Stimulated activated CD8-positive, alpha-beta memory T cell treated with anti-CD3 and anti-CD28 coated beads, Interleukin-15, amount 100 ng/mL, for 48 hours (primary cell): Measurements from ENCODE around the gene NGB.
"Not testable (repeated sequence)": the region's sequence is repeated elsewhere in the genome, so short reads cannot be mapped to it uniquely, and the experiment has no call there.

Experiments
- DNase-seq, 2 donors: peaks; one replicate each; pipeline ENCODE4 v3.0.0-alpha.2; 2020; ENCODE audit warnings: low read depth in 2 of 2

NGB gene

DNA sequence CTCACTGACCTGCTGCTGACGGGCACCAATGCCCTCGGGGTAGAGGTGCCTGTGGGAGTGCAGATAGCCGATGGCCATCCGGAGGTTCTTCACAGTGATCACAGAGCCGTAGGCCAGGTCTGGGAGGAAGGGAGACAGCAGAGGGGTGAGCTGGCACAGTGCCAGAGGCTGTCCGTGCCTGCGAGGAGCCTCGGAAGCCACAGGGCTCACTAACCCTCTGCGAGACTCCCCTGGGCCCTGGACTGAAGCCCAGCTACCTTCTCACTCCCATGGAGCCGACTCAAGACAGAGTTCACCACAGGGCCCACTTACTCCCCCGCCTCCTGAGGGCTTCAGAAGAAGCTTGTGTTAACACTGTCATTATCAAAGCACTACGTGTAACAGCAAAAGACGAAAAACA, 25.1 kb upstream of the NGB start:
- DNase-seq: no peak

DNA sequence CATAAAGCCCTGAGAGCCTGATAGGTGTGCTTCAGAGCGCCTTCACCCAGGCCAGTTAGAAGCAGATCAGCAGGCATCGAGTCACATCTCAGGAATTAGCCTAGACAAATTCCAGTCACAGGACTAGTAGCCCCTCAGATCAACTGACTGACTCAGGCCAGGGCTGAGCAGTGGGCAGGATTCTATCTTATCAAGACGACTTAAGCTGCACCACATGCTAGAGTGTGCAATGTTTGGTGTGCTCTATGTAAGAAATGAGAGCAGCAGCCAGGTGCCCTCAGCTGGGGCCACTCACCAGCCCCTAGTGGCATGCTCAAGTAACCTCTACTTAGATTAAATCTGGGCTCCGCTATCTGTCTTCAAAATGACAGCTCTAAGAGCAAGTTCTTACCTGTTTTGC, 19.7 kb upstream of the NGB start:
- no peak for DNase-seq

DNA sequence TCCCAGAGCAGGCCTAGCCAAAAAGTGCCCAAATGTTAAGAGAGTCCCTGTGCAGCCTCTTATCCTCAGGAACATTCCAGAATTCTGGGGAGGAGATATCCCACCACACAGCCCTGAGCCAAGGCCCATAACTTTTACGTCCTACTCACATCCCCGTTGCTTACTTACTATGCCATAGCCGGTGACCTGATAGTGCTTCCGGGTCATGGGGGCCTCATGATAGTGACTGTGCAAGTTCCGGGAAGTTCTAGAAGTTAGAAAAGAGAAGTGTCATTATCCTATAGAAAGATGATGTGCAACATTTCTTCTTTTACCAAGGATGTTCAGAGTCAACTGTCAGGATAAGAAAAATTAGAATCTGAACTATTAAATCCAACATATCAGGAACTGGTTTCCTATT, 15.6 kb upstream of the NGB start:
- DNase-seq: no peak

DNA sequence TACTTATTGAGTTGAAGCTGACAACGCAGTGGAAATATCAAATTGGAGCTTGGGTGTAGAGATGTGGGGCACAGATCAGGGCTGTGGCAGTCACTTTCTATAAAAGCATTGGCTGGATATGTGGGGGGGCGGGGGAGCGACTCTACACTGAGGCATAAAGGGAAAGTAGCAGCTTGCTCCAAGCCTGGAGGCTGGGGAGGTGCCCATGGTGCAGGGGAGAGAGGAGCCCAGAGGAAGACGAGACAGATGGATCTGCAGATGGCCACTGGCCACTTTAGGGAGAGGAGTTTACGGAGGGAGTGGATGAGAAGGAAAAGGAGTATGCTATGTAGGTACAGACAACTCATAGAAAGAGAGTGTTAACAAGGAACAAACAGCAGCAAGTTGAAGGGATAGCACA, 13.5 kb upstream of the NGB start:
- DNase-seq: no peak

DNA sequence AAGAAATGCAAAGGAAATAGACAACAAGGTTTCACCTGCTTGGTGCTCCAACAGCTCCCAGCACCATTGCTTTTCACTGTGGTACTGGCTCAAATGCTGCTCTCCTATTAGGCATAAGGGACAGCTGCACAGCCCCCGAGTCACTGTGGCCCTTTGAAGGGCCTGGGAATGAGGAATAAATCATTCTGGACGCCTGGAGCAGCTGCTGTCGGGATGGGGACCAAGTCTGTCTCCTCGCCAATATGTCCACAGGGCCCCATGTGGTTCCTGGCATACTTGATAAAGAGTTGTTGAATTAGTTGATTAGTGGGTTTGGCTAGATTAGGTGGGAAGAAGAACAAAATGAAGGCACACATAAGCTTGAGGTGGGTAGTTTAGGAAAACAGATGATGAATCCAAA, 13.1 kb upstream of the NGB start:
- DNase-seq: no peak

DNA sequence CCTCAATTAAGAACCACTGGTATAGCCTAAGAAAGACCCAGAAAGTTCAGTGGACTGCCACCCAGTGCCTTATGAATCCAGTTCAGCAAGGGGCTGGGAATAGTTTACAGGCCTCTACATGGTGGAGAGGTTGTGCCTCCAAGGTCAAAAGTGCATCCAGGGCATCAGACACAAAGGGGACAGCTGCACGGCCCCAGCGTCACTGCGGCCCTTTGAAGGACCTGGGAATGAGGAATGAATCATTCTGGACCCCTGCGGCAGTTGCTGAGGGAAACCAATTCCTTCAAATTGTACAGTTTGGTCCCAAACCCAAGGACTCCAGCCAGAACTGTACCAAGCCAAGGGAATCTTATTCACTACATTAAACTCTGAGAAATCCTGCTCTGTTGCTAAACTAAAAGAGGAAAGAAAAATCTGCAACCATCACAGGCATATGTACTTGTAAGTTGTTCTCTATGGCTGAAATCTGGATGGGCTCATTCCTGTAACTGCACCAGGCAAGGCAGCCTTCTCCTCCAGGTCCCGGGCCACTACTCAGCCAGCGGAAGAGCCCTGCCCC, 10.9 kb upstream of the NGB start:
- no peak for DNase-seq

DNA sequence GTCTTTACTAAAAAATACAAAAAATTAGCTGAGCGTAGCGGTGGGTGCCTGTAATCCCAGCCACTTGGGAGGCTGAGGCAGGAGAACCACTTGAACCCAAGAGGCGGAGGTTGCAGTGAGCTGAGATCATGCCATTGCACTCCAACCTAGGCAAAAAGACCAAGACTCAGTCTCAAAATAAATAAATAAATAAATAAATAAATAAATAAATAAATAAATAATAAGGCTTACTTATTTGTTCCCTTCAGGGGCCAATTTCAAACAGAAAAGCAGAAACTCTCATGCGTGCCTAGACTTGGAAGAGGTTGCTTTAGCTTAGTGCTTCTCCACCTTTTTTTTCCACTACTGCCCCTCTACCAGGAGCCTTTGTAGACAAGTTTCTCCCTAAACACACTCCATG, 9.9 kb upstream of the NGB start:
- DNase-seq: not testable (repeated sequence)

DNA sequence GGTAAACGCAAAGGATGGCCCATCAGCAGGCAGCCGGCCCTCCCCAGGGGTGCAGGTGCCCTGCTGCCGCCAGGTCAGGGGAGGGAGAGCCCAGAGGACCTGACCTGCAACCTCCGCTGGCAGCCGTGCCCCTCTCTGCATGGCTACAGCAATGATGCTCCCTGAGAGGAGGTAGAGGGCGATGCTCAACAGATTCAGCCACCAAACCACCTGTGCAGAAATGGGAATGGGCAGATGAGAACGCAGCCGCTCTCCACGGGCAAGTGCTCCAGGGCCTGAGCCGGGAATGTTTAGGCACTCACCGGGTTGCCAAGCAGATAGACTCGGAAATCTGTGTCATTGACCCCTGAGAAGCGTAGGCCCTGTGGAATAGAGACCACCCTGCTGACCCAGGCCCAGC, 8.7 kb upstream of the NGB start:
- DNase-seq: no peak

DNA sequence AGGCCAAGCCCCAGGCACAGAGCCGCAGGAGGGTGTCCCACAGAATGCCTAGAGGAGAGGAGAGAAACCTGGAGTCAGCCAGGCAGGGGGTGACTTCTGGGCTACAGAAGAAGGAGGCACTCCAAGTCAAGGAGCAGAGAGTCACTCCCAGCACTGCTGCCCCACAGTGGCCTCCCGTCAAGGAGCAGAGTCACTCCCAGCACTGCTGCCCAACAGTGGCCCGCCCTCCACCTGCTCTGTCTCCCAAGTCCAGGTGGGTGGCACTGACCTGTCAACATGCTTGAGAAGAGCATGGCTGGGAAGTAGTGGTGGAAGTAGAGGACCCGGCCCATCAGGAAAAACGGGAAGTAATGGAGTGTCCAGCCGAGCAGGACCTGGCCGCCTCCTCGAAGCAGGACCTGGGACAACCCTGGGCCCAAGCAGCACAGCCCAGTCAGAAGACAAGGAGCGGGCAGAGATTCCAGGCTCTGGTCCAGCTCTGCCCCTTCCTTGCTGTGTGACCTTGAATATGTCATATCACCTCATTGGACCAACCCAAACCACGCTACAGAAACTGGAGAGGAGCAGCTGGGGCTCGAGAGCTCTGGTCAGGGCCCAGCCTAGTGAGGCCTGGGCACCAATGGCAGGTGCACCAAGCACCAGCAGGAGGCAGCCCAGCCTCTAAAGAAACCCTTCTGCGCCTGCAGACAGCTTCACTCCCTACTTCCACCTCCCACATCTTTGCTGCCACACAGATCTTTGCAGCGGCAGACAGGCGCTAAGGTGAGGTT, 7.6 kb upstream of the NGB start:
- no peak for DNase-seq

DNA sequence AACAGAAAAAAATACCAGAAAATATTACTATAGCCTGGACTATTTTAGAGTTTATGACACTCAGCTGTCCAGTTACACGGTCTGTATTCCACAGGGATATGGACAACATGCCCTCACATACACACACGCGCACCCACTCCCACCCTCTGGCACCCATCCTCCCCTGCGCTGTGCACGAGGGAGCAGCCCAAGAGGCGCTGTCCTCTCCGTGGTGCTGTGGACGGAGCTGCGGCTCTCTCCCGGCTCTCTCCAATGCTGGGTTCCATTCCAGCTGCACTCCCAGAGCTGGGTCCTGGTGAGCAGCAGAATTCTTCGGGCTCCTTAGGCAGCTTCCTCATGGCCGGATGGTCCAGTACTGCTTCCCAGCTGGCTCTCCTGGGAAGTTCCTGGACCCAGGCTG, 6.0 kb upstream of the NGB start:
- no peak for DNase-seq

DNA sequence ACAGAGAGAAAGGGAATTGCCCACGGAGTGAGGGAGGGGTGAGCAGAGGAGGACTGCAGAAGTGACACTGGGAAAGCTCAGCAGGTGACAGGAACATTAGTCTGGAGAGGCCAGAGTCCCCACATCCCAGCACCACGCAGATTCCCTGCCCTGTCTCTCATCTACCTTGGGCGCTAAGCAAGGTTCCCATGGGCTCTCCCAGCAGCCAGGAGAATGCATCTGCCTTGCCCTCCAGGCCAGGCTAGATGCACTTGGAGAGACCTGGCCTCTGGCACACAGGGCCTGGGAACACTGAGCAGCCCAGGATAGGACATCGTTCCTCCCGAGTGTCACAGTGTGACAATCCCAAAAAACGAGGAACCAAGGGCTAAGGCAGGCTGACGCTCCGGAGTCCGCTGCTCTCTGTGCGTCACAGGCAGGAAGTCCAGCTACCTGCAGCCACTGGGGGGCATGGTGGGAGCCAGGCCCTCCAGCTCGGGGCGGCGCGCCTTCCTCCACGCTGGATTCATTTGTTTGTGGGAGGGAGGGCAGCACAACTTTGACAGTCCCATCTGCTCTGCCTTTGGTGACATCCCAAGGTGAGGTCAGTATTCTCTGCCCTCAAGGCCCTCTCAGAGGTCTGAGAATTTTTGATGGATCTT, 5.4 kb upstream of the NGB start:
- DNase-seq: no peak

DNA sequence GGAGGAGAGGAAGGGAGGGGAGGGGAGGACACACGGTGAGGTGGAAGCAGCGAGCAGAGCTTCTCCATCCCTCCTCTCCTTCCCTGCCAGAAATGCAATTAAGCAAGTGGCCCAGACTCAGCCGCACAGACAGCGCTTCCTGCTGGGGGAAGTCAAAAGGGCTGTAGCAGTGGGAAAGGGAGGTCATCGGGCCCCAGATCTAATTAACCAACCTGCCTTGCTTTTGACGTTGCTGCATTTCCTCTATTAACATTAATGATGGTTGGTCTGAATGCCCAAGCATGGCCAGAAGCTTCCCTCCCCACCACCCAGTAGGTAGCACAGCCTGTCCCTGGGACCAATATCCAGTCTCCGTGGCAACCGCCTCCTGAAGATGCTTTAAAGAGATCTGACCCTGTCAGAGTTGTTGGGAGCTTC, 4.6 kb upstream of the NGB start:
- no peak for DNase-seq

DNA sequence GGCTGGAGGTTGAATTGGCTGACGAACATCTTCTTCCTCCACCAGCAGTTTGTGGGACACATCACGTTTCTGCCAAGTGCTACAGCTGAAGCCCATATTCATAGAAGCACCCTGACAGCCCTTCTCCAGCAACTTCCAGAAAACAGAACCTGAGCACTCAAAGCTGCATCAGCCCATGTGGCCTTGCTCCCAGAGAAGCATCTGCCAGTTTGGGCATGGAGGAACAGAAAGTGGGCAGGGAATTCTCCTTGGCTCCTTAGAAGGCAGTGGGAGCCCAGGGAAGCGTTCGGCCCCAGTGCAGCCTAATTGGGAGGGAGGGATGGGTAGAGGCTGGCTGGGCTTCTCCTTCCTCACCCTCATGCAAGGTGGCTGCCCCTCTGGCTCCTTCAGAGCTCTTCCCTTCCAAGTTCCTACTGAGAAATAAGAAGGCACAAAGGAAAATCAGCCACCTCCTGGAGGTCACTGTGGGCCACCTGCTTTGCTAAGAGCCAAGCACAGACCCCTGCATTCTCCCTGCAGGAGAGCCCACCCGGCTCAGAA, 4.1 kb upstream of the NGB start:
- no peak for DNase-seq

DNA sequence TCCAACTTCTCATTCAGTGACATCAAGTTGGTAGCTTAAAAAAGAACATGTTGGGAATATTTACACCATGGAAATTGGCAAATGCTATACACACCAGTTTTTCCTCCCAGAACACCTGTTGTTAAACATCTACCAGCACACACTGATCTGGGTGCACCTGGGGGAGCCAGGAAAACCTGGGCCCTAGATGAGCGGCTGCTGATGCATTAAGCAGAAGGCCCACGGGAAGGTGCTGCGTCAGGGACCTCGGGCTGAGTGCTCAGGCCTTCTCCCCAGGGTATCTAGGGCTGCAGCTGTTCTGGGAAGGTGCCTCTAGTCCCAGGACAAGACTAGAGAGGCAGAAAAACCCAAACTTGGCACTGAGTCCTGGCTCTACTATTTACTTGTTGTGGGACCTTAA, 2.8 kb upstream of the NGB start:
- no peak for DNase-seq

DNA sequence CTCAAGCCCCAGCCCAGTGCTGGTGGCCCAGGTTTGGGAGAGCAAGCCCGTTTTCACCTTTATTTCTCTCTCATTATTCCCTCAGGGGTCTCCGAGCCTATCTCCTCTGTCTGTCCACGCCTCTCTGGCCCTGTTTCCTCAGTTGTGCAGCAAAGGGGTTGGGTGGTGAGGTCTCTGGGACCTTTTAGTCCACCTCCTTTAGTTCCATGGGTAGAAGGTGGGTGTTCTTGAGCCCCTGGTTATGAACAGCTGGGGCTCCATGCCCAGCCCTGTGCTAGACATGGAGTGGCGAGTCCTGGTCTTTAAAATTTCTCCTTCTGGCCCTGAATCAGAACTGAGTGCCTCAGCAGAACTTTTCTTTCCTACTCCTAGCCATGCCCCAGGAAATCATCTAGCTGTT, 1.3 kb upstream of the NGB start:
- no peak for DNase-seq

DNA sequence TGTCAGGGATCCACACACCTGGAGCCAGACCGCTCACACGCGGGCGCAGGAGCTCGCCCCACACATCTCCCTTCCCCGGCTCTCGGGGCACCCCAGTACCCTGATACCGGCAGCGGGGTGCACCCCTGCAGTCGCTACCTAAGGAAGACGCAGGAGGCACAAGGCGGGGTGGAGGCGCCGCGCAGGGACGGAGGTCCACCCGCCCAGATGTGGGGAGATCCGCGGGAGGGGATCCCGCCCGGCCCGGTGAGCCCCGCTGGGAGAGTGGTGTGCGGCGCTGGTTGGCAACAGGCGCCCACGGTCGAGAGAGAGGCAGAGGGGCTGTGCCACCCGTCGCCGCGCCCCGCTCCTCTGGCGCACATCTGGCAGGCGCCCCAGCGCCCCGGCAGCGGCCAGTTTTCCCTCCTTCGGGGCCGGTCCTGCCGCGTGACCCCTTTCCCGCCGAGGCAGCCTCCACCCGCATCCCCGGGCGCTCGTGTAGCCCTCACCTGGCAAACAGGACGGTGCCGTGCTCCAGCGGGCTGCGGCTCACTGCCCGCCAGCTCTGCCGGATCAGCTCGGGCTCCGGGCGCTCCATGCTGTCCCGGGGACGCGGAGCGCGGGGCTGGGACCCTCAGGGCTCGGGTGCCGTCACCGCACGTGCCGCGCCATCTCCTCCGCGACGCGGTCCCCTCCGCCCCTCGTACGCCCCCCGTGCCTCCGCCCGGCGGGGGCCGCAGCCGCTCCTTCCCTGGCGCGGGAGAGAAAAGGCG, 469 bp downstream of the NGB start:
- no peak for DNase-seq

DNA sequence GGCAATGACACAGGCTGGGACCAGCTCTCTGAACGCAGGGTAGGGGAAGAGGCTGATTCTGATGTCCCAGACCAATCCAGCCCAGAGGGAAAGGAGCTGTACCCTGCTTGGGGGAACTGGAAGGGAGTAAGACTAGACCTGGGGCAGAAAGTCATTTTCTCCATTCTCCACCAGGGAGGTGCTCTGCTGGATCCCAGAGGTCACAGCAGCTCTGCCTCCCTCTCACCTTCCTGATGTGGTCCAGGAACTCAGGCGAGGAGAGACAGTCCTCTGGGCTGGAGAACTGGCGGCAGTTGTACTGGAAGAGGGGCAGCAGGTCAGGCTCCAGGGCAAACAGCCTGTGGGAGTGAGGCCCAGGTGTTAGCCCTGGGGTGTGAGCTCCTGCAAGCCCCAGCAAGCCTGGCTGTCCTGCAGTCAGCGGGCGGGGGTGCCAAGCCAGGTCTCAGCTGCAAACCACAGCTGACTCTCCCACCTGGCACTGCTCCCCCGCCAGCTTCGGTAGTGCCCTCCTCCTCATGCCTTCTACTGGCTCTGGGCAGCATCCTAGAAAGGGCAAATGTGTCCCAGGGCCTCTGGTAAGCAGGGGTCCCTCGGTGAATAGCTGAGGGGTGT, 1.9 kb downstream of the NGB start:
- no peak for DNase-seq

DNA sequence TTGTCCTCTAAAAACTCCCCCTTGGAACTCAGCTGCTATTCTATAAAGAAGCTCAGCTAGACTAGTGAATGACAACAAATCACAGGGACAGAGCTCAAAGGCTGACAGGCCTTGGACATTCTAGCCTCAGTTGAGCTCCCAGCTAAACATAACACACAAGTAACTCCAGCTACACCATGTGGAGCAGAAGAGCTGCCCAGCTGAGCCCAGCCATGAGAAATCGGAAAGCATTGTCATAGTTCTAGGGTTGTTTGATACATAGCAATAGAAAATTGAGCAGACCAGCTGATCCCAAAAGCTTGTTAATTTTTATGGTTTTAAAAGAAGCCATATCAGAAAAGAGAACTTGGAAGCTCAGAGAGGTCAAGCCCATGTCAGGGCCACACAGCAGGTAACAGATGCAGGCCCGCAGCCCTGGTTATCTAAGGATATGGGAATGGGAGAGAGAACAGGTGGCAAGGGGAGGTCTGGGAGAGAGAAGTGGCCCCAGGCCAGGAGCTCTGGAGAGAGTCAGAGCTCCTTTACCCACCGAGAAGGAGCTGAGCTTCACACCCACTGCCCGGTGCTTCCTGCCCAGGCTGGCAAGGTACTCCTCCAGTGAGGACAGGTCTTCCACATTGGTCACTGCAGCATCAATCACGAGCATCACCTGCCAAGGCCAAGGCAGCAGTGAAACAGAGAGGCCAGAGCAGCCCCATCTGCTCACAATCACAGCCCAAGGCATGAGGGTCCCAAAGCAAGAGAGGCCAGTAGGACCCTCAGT, 2.9 kb downstream of the NGB start:
- no peak for DNase-seq

DNA sequence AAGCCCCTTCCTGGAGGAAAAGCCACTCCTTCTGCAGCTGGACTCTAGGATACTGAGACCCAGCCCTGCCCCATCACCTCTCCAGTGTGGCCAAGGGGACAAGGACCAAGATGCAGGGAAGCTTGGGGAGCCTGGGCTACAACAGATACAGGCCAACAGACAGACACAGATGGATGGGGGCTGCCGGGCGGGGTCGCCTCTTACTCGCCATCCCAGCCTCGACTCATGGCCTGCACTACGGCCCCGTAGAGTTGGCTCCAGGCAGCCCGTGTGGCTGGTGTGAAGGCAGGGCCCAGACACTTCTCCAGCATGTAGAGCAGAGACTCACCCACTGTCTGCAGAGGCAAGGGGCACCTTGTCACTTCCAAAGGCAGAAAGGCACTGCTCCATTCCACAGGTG, 4.7 kb downstream of the NGB start:
- DNase-seq: no peak

DNA sequence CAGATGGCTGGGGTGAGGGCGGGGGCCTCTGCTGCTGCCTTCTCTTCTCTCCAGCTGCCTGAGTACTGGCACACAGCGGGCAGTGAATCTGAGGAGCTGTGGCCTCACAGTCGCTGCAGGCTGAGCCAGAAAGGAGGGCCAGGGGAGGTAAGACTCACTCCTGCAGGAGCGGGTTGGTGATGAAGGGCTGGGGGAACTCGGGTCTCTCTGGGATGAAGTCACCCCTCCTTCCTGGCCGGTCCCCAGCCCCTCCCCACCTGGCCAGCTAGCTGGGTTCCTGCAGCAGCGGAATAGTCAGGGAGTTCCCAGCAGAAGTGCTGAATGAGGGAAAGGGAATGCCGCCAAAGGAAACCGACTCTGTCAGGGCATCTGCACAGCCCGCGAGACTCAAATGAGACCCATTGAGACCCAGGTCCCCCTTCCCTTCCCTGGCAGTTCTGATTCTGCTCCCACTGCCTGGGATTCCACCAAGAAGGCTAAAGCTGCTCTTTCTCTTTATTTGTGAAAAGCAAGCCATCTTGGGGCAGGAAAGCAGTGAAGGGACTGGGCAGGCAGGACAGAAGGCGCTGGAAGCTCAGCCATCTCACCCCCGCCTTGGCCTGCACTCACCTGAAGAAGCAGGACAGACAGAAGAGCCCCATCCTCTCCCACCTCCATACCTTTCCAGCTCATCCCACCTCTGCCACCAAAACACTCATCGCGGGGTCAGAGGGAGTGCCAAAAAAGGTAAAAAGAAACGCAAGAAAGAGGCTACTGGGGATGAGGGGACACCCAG, 5.3 kb downstream of the NGB start:
- DNase-seq: no peak

DNA sequence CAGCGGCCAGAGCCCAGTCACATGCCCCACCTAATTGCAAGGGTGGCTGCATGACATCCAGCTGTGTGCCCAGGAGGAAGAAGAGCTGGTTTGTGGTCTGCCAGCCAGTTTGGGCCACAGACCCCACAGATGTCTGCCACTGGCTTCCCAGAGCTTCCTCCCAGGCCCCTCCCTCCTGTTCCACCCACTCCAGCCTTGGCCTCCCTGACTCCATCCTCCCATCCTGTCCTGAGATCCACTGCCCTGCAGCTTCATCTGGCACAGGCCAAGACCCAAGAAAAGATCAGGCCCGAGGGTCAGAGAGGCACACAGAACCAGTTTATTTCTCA, 5.9 kb downstream of the NGB start:
- DNase-seq: no peak
